GM19438 (cell line): ENCODE measurements around the gene COL5A1.
"Not testable (repeated sequence)": the region's sequence is repeated elsewhere in the genome, so short reads cannot be mapped to it uniquely, and the experiment has no call there.

Experiments
- ATAC-seq: cut with Tn5 transposase; IDR thresholded peaks from one replicate; pipeline ENCODE4 v1.9.1; 2021; ENCODE audit warnings: low read depth; ENCODE audit not compliant: unreplicated experiment

COL5A1 gene

GRCh38 chr9:134653259-134654009 lies 11.8 kb downstream of the COL5A1 start:
- no peak for ATAC-seq

GRCh38 chr9:134655101-134655500 lies 13.5 kb downstream of the COL5A1 start:
- ATAC-seq = no peak

GRCh38 chr9:134655586-134656333 lies 14.2 kb downstream of the COL5A1 start:
- ATAC-seq = no peak

GRCh38 chr9:134656334-134657006 lies 14.9 kb downstream of the COL5A1 start:
- ATAC-seq = no peak

GRCh38 chr9:134657666-134658377 lies 16.2 kb downstream of the COL5A1 start:
- ATAC-seq = no peak

GRCh38 chr9:134658378-134658955 lies 16.9 kb downstream of the COL5A1 start:
- ATAC-seq = no peak

- no peak for ATAC-seq
Measured at GRCh38 chr9:134659688-134660131, 18.1 kb downstream of the COL5A1 start.

- ATAC-seq = no peak
Measured at GRCh38 chr9:134660407-134660806, 18.8 kb downstream of the COL5A1 start.

- ATAC-seq = no peak
Measured at GRCh38 chr9:134661299-134661698, 19.7 kb downstream of the COL5A1 start.

GRCh38 chr9:134661791-134662142 lies 20.2 kb downstream of the COL5A1 start:
- ATAC-seq = no peak

- no peak for ATAC-seq
Measured at GRCh38 chr9:134662143-134662876, 20.7 kb downstream of the COL5A1 start.

GRCh38 chr9:134663084-134663483 lies 21.5 kb downstream of the COL5A1 start:
- no peak for ATAC-seq

- no peak for ATAC-seq
Measured at GRCh38 chr9:134663753-134664415, 22.3 kb downstream of the COL5A1 start.

GRCh38 chr9:134664446-134664845 lies 22.8 kb downstream of the COL5A1 start:
- ATAC-seq = no peak

GRCh38 chr9:134666208-134666607 lies 24.6 kb downstream of the COL5A1 start:
- ATAC-seq = no peak

- ATAC-seq = no peak
Measured at GRCh38 chr9:134666831-134667230, 25.2 kb downstream of the COL5A1 start.

- ATAC-seq = not testable (repeated sequence)
Measured at GRCh38 chr9:134668977-134669376, 27.4 kb downstream of the COL5A1 start.

- ATAC-seq = no peak
Measured at GRCh38 chr9:134669399-134669955, 27.9 kb downstream of the COL5A1 start.

GRCh38 chr9:134670042-134670525 lies 28.5 kb downstream of the COL5A1 start:
- ATAC-seq = no peak
